ENCODE measurements around the gene CASP9. TPM values are rescaled to one million over a fixed set of nuclear protein-coding genes. Genes with fewer than 3 reads are reported as not detected.

Gene CASP9
- total RNA-seq (2022; extraction: Qiagen RNA extraction): 4.8 to 6.2 TPM (median 5.6 TPM) in 5 replicates

DNA sequence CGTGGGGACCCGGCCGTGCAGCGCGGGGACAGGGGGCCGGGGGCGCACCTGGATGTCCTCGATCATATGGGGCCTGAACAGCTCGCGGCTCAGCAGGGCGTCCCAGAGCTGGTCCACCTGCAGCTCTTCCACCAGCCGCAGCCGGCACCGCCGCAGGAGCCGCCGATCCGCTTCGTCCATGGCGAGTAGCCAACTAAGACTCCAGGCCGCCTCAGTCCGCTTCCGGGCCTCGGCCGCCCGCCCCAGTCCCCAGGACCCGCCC, at the start of gene CASP9:
TSS of gene CASP9 (minus strand) at position 195 of the 262 bp plus-strand sequence. CDS start at position 180, 15 bp downstream.

DNA sequence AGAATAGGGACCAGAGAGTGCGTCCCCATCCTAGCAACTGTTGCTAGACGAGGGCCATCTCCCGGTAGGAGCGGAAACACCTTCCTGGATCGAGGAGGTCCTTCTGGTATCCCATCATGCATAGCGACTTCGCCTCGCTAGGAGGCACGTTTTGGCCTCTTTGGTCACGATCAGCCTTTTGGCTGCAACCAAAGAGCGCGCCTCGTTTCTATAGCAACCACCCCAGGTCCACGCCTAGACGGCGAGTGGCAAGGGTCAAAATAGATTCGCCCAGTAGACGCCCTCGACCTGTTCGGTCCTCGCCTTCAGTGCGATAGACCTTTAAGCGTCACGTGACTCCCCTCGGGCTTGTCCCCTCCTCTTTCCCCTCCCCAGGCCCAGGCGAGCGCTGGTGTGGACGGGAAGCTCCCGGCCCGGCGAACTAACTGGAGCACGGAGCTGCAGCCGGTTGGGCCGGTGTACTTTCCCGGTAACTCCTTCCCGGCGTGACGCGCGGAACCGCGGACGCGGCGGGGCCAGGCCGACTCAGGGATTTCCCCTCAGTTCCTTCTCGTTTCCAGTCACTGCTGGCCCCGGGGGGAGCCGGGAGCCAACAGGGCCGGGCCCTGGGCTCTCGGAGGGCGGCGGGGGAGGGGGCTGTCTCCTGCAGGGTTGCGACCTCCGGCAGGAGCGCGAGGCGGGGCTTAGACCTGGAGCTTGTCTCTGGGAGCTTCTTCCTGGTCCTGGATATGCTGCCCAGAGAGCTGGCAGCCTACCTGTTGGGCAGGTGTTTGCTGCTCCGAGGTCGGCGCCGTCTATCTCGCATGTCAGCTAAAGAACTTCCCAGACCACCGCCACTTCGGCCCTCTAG, 2.7 kb upstream of the CASP9 start, which contains the start of gene DNAJC16:
TSS of gene DNAJC16 (plus strand) at position 359 of the 850 bp plus-strand sequence. CDS start 2,258 bp downstream, outside the sequence.

DNA sequence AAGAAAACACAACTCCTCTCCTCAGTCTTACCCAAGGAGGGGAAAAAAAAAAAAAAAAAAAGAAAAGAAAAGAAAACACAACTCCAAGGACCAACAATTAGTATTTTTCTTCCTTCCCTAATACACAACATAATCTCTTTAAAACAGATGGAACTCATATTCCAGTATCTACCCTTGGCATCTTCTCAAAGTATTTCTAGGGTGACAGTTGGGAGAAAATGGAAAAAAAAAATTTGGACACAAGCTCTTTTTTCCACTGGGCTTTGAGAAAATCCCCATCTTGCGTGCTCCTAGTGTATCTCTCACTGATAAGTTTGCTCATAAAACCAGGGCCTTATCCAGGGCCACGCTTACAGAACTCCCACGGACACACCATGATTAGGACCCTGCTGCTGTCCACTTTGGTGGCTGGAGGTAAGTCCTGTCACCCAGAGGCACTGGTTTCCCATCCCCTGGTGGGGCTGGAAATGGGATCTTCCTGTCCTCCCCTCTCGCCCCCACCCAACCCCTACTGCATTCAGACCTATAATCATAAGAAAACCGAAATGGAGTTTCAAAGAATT, 48.2 kb downstream of the CASP9 start, which contains the start of gene CELA2B:
TSS of gene CELA2B (plus strand) at position 353 of the 563 bp plus-strand sequence. CDS start at position 375, 22 bp downstream.

DNA sequence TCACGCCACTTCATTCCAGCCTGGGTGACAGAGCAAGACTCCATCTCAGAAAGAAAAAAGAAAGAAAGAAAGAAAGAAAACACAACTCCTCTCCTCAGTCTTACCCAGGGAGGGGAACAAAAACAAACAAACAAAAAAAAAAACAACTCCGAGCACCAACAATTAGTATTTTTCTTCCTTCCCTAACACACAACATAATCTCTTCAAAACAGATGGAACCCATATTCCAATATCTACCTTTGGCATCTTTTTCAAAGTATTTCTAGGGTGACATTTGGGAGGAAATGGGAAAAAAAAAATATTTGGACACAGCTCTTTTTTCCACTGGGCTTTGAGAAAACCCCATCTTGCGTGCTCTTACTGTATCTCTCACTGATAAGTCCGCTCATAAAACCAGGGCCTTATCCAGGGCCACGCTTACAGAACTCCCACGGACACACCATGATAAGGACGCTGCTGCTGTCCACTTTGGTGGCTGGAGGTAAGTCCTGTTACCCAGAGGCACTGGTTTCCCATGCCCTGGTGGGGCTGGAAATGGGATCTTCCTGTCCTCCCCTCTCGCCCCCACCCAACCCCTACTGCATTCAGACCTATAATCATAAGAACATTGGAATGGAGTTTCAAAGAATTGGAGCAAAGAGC, 67.6 kb downstream of the CASP9 start, which contains the start of gene CELA2A:
TSS of gene CELA2A (plus strand) at position 420 of the 642 bp plus-strand sequence. CDS start at position 442, 22 bp downstream.

Other genes starting within 250 kb of the CASP9 start
- gene EFHD2, start 114.3 kb downstream of the CASP9 start, total RNA-seq (2022; extraction: Qiagen RNA extraction): 184 to 299 TPM (median 278 TPM) in 5 replicates
- 1.2 to 2.8 TPM (median 1.4 TPM) in 5 replicates for gene CTRC, start 85.8 kb downstream of the CASP9 start, total RNA-seq (2022; extraction: Qiagen RNA extraction)
- not detected in 5 replicates for gene CELA2A, start 67.5 kb downstream of the CASP9 start, total RNA-seq (2022; extraction: Qiagen RNA extraction)
- not detected in 5 replicates for gene CELA2B, start 48.1 kb downstream of the CASP9 start, total RNA-seq (2022; extraction: Qiagen RNA extraction)
- gene DNAJC16, start 2.6 kb upstream of the CASP9 start, total RNA-seq (2022; extraction: Qiagen RNA extraction): 4.0 to 8.0 TPM (median 4.4 TPM) in 5 replicates
- gene AGMAT, start 60.8 kb upstream of the CASP9 start, total RNA-seq (2022; extraction: Qiagen RNA extraction): 5.1 to 7.7 TPM (median 7.4 TPM) in 5 replicates
- 7.1 to 9.0 TPM (median 7.5 TPM) in 5 replicates for gene DDI2, start 93.2 kb upstream of the CASP9 start, total RNA-seq (2022; extraction: Qiagen RNA extraction)
- 19.9 to 28.1 TPM (median 25.8 TPM) in 5 replicates for gene PLEKHM2, start 160.1 kb upstream of the CASP9 start, total RNA-seq (2022; extraction: Qiagen RNA extraction)
- 0.19 to 0.53 TPM (median 0.30 TPM) in 5 replicates for gene SLC25A34, start 212.0 kb upstream of the CASP9 start, total RNA-seq (2022; extraction: Qiagen RNA extraction)
- gene TMEM82, start 218.3 kb upstream of the CASP9 start, total RNA-seq (2022; extraction: Qiagen RNA extraction): not detected in 5 replicates
- 21.8 to 34.6 TPM (median 27.8 TPM) in 5 replicates for gene FBLIM1, start 234.6 kb upstream of the CASP9 start, total RNA-seq (2022; extraction: Qiagen RNA extraction)